ENCODE results near the gene MTMR6. TPM values are rescaled to one million over a fixed set of nuclear protein-coding genes. Genes with fewer than 3 reads are reported as not detected.
A peak's percentile ranks its signal among the peaks of the same experiment; 100 is the strongest.

Gene MTMR6
- total RNA-seq, 1 experiment from 2014 or later = 28.9 TPM

DNA sequence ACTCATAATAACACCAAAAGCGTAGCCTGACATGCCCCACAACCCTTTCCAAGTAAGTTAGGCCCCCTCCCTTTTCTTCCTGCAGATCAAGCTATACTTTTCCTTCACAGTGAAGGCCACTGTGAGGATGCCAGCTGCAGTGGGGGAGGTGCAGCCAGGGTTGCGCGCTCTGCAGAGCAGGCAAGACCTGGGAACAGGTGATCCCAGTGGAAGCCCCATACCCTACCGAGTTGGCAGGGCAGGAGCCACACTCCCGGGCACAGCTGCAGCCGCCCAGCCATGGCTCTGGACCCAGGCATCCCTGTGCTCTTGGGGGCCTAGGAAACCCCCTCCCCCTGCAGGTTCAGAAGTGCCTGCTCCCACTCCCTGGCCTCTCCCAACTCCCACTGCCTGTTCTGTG is 18.7 kb downstream of the MTMR6 start:
- TF ChIP-seq, protein P1, sequence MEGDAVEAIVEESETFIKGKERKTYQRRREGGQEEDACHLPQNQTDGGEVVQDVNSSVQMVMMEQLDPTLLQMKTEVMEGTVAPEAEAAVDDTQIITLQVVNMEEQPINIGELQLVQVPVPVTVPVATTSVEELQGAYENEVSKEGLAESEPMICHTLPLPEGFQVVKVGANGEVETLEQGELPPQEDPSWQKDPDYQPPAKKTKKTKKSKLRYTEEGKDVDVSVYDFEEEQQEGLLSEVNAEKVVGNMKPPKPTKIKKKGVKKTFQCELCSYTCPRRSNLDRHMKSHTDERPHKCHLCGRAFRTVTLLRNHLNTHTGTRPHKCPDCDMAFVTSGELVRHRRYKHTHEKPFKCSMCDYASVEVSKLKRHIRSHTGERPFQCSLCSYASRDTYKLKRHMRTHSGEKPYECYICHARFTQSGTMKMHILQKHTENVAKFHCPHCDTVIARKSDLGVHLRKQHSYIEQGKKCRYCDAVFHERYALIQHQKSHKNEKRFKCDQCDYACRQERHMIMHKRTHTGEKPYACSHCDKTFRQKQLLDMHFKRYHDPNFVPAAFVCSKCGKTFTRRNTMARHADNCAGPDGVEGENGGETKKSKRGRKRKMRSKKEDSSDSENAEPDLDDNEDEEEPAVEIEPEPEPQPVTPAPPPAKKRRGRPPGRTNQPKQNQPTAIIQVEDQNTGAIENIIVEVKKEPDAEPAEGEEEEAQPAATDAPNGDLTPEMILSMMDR (conservative IDR thresholded peaks at IDR 0.05; ENCODE audit: low read depth, low read length) = no peak
- no peak for TF ChIP-seq EZH2 (IDR thresholded peaks at IDR 0.05; ENCODE audit: borderline replicate concordance, low read depth, low read length, poor library complexity, severe bottlenecking)
- peaks cover 44% of the 10 kb centered on the region for H3K36me3 ChIP-seq (ENCODE audit: insufficient read depth, low read length, poor library complexity, severe bottlenecking)
- no peaks in the 10 kb centered on the region for H3K27me3 ChIP-seq (replicated peaks; ENCODE audit: insufficient read depth, low read depth, low read length, poor library complexity)
- intact Hi-C loops (cut with micrococcal nuclease; ENCODE audit: unreplicated experiment) = no loop called here
- no peak overlapping the region for H3K27ac ChIP-seq (ENCODE audit: low read depth, low read length, poor library complexity, severe bottlenecking)
- no peaks in the 10 kb centered on the region for H3K4me1 ChIP-seq (ENCODE audit: insufficient read depth, low read length, poor library complexity, severe bottlenecking)
- H3K4me3 ChIP-seq (ENCODE audit: low read depth, low read length, poor library complexity, severe bottlenecking) = no peak overlapping the region
- no peak for DNase-seq (ENCODE audit: low spot score)
- no peaks in the 10 kb centered on the region for H3K9me3 ChIP-seq (ENCODE audit: low read depth, low read length, poor library complexity, severe bottlenecking)
- ChIA-PET CTCF (no interaction called here), POLR2A (ENCODE audit: low non-redundant PET) (no interaction called here)
- BruUV-seq (replicated peaks) = no TSS peak

DNA sequence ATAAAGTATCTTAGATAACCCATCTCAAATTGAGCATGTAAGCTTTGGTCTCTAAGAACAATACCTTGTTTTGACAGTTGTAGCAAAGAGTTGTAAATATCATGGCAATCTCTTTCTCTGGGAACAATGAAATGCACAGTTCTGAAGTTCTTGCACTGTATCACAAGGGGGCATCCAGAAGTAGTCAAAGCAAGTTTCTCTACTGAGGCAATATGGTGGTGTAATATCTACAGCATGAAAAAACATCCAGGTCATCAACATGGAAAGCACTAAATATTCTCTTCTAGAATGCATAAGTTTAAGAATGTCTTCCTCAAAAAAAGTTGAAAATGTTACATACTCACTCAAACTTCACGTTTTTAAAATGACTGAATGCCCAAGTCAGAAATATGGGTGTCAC is 19.6 kb downstream of the MTMR6 start:
- Histone ChIP-seq H3K27ac (ENCODE audit: low read depth, low read length, poor library complexity, severe bottlenecking) (no peak overlapping the region), H3K27me3 (replicated peaks; ENCODE audit: insufficient read depth, low read depth, low read length, poor library complexity) (no peaks in the 10 kb centered on the region), H3K9me3 (ENCODE audit: low read depth, low read length, poor library complexity, severe bottlenecking) (no peaks in the 10 kb centered on the region), H3K36me3 (ENCODE audit: insufficient read depth, low read length, poor library complexity, severe bottlenecking) (peaks cover 45% of the 10 kb centered on the region), H3K4me1 (ENCODE audit: insufficient read depth, low read length, poor library complexity, severe bottlenecking) (no peaks in the 10 kb centered on the region), H3K4me3 (ENCODE audit: low read depth, low read length, poor library complexity, severe bottlenecking) (no peak overlapping the region)
- CTCF ChIA-PET = no interaction called here
- DNase-seq (ENCODE audit: low spot score) = peak; percentile 54
- TF ChIP-seq, protein P1 (conservative IDR thresholded peaks at IDR 0.05; ENCODE audit: low read depth, low read length) = peak; percentile 63
- TF ChIP-seq EZH2 (IDR thresholded peaks at IDR 0.05; ENCODE audit: borderline replicate concordance, low read depth, low read length, poor library complexity, severe bottlenecking) = no peak
- intact Hi-C loops (cut with micrococcal nuclease; ENCODE audit: unreplicated experiment) = no loop called here
- POLR2A ChIA-PET (ENCODE audit: low non-redundant PET) = no interaction called here
- BruUV-seq (replicated peaks) = no TSS peak

DNA sequence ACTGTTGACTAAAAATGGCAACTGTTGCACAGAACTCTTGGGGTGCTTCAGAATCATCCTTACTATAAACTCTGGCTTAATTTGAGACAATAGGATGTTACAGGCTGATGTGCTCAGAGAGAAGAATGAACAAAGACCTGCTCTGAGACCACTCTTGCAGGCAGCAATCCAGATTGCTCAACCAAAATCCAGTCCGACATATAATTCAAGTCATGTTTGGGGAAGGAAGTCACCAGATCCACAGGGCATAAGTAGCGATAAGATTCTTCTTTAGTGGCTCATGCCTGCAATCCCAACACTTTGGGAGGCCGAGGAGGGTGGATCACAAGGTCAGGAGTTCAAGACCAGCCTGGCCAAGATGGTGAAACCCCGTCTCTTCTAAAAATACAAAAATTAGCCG is 20.6 kb downstream of the MTMR6 start:
- Histone ChIP-seq H3K9me3 (ENCODE audit: low read depth, low read length, poor library complexity, severe bottlenecking) (no peaks in the 10 kb centered on the region), H3K27me3 (replicated peaks; ENCODE audit: insufficient read depth, low read depth, low read length, poor library complexity) (no peaks in the 10 kb centered on the region), H3K36me3 (ENCODE audit: insufficient read depth, low read length, poor library complexity, severe bottlenecking) (peaks cover 46% of the 10 kb centered on the region), H3K4me3 (ENCODE audit: low read depth, low read length, poor library complexity, severe bottlenecking) (no peak overlapping the region), H3K4me1 (ENCODE audit: insufficient read depth, low read length, poor library complexity, severe bottlenecking) (no peaks in the 10 kb centered on the region), H3K27ac (ENCODE audit: low read depth, low read length, poor library complexity, severe bottlenecking) (no peak overlapping the region)
- CTCF ChIA-PET = no interaction called here
- no TSS peak for BruUV-seq (replicated peaks)
- intact Hi-C loops (cut with micrococcal nuclease; ENCODE audit: unreplicated experiment) = no loop called here
- POLR2A ChIA-PET (ENCODE audit: low non-redundant PET) = no interaction called here
- TF ChIP-seq, protein P1 (conservative IDR thresholded peaks at IDR 0.05; ENCODE audit: low read depth, low read length) = no peak
- no peak for TF ChIP-seq EZH2 (IDR thresholded peaks at IDR 0.05; ENCODE audit: borderline replicate concordance, low read depth, low read length, poor library complexity, severe bottlenecking)
- no peak for DNase-seq (ENCODE audit: low spot score)
